BJ (cell line): ENCODE results near the gene C1QTNF6. TPM values are rescaled to one million over a fixed set of nuclear protein-coding genes. Genes with fewer than 3 reads are reported as not detected.

Source experiments
- CTCF ChIA-PET: fragments of 350-600 bp; formaldehyde crosslinking; extraction: SDS; loops from one replicate; lab custom pipeline; 2021; ENCODE audit warnings: antibody characterized with exemption, inconsistent platforms; lab: Yijun Ruan, JAX
- POLR2A ChIA-PET: fragments of 300-600 bp; sonication (Branson Sonifier 250); formaldehyde crosslinking; extraction: SDS; loops from one replicate; lab custom pipeline; 2021; ENCODE audit warnings: antibody characterized with exemption; lab: Charles Lee
- DNase-seq: peaks from one replicate; pipeline ENCODE4 v3.0.0-alpha.2; 2011; ENCODE audit warnings: low read depth
- H3K27me3 ChIP-seq: 2 replicates; pipeline ENCODE4 v1.6.0; 2011; ENCODE audit warnings: low read length; ENCODE audit not compliant: control insufficient read depth, insufficient read depth
- H3K36me3 ChIP-seq: 2 replicates; pipeline ENCODE4 v1.5.1; 2011; ENCODE audit warnings: low read length; ENCODE audit not compliant: control insufficient read depth, insufficient read depth
- H3K4me3 ChIP-seq: 2 replicates; pipeline ENCODE4 v1.5.1; 2011; ENCODE audit warnings: low read depth, mild to moderate bottlenecking, control low read depth, low read length
- polyA plus RNA-seq: library from polyadenylated mRNA; depleted of rRNA; stranded (reverse); fragments of >200 nt; gene quantifications from 2 replicates; pipeline ENCODE4 v1.2.3, GENCODE V29; 2011
- TF ChIP-seq, protein P1 (sequence below): IDR thresholded peaks from 2 replicates; pipeline ENCODE4 v1.5.1; 2011; ENCODE audit warnings: low read depth, mild to moderate bottlenecking, control low read depth, inconsistent platforms, low read length, moderate library complexity; ENCODE audit not compliant: insufficient read depth

The C1QTNF6 gene
- polyA plus RNA-seq, 1 experiment = 19.3 TPM

- TF ChIP-seq, protein P1, sequence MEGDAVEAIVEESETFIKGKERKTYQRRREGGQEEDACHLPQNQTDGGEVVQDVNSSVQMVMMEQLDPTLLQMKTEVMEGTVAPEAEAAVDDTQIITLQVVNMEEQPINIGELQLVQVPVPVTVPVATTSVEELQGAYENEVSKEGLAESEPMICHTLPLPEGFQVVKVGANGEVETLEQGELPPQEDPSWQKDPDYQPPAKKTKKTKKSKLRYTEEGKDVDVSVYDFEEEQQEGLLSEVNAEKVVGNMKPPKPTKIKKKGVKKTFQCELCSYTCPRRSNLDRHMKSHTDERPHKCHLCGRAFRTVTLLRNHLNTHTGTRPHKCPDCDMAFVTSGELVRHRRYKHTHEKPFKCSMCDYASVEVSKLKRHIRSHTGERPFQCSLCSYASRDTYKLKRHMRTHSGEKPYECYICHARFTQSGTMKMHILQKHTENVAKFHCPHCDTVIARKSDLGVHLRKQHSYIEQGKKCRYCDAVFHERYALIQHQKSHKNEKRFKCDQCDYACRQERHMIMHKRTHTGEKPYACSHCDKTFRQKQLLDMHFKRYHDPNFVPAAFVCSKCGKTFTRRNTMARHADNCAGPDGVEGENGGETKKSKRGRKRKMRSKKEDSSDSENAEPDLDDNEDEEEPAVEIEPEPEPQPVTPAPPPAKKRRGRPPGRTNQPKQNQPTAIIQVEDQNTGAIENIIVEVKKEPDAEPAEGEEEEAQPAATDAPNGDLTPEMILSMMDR = no peak
- Histone ChIP-seq H3K4me3 (no peak overlapping the region), H3K27me3 (peaks cover 8% of the 10 kb centered on the region), H3K36me3 (no peaks in the 10 kb centered on the region)
- ChIA-PET POLR2A (no interaction called here), CTCF (interaction anchor here (0.6 to 1.2 kb wide), 2 partner anchors 19 to 21 kb away, joined by 3 to 4 read pairs; no protein-coding TSS in a partner anchor)
- no peak for DNase-seq
Observed at GRCh38 chr22:37146051-37146385, 42.0 kb downstream of the C1QTNF6 start.

DNA sequence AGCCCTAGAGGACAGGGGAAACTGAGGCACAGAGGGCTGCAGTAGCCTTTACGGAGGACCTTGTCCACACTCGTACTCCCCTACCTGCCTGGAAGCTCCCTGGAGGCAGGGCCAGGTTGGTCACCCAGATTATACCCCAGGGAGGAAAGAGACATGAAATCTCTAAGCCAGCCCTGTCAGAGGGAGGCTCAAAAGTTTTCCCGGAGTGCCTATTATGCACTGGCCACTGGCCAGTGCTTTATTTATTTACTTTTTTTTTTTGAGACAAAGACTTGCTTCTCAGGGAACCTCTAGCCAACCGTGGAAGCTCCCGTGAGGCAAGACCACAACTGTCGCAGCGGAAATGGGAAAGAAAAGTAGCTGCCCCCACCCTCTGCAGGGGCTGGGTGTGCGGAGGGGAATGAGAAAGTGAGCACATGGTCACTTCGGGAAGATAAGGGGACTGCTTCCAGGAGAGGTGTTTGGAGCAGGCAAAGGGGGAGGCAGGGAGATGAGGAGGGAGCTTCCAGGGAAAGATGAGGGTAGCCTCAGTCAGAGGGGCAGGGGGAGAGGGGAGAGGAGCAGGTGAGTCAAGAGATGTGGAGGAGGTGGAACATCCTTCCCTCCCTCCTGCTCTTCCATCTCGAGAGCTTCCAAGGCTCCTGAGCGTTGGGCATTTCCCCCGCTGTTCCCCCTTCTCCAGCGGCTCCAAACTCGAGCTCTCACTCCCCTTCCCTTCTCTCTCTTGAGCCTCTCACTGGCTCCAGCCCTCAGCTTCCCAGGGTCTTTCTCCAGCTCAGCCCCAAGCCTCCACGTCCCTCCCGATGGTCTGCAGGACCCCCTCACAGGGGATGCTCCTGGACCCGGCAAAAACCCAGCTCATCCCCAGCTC, 42.6 kb downstream of the C1QTNF6 start:
- ChIA-PET POLR2A (no interaction called here), CTCF (interaction anchor here (0.6 to 1.2 kb wide), 6 partner anchors 9 to 66 kb away, joined by 3 to 4 read pairs (median 3); no protein-coding TSS in a partner anchor)
- H3K36me3 ChIP-seq = no peaks in the 10 kb centered on the region
- H3K27me3 ChIP-seq = peaks cover 8% of the 10 kb centered on the region
- H3K4me3 ChIP-seq = no peak overlapping the region
- TF ChIP-seq, protein P1 = no peak
- DNase-seq = no peak

DNA sequence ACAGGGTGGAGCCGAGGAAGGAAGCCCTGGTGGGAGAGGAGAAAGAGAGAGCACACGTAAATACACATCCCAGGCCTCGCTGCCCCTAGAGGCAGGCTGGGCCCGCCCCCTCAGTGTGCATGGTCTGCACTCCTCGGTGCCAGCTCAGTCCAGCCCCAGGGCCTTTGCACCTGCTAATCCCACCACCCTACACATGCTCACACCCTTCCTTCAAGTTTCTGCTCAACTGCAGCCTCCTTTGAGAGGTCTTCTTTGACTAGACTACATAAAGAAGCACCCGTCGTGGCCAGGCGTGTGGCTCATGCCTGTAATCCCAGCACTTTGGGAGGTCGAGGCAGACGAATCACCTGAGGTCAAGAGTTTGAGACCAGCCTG, 43.9 kb downstream of the C1QTNF6 start:
- Histone ChIP-seq H3K4me3 (no peak overlapping the region), H3K36me3 (no peaks in the 10 kb centered on the region), H3K27me3 (peaks cover 8% of the 10 kb centered on the region)
- DNase-seq = no peak
- POLR2A ChIA-PET = no interaction called here
- TF ChIP-seq, protein P1 = no peak
- CTCF ChIA-PET = interaction anchor here (0.6 to 1.1 kb wide), 2 partner anchors 23 to 98 kb away, joined by 3 to 5 read pairs; no protein-coding TSS in a partner anchor

GRCh38 chr22:37141971-37142370, 46.1 kb downstream of the C1QTNF6 start:
- Histone ChIP-seq H3K36me3 (no peaks in the 10 kb centered on the region), H3K4me3 (no peak overlapping the region), H3K27me3 (peaks cover 10% of the 10 kb centered on the region)
- TF ChIP-seq, protein P1 = no peak
- CTCF ChIA-PET = interaction anchor here (0.7 to 1.9 kb wide), 4 partner anchors 10 to 176 kb away, joined by 3 to 5 read pairs (median 3); no protein-coding TSS in a partner anchor
- no peak for DNase-seq
- POLR2A ChIA-PET = no interaction called here

DNA sequence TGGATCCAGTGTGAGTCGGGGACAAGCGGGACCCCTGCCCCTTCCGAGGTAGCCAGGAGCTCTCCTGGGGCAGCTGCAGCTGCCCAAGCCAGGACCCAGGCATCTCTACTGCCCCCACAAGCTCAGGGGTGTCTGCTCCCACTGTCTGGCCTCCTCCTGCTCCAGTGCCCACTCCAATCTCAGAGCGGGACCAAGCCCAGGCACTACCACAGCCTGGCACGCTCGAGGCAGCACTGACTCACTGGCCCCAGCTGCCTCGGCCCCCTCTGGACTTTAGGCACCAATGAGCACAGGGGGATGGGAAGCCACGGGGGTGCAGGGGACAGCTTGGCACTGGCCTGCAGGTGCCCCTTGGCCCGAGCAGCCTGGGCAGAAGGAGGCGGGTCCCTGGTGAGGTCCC, 46.6 kb downstream of the C1QTNF6 start:
- no peak for DNase-seq
- TF ChIP-seq, protein P1 = no peak
- Histone ChIP-seq H3K36me3 (no peaks in the 10 kb centered on the region), H3K27me3 (peaks cover 10% of the 10 kb centered on the region), H3K4me3 (no peak overlapping the region)
- ChIA-PET CTCF (interaction anchor here (1.3 to 1.9 kb wide), 3 partner anchors 24 to 176 kb away, joined by 3 to 5 read pairs (median 3); no protein-coding TSS in a partner anchor), POLR2A (no interaction called here)
